Measurements from ENCODE around the gene KCNIP4. TPM values are rescaled to one million over a fixed set of nuclear protein-coding genes. Genes with fewer than 3 reads are reported as not detected.

KCNIP4 gene
- total and polyA plus RNA-seq, 2 donors (not counting 3 experiments of a cell fraction or from before 2014, with no cell fraction given), result not detected

DNA sequence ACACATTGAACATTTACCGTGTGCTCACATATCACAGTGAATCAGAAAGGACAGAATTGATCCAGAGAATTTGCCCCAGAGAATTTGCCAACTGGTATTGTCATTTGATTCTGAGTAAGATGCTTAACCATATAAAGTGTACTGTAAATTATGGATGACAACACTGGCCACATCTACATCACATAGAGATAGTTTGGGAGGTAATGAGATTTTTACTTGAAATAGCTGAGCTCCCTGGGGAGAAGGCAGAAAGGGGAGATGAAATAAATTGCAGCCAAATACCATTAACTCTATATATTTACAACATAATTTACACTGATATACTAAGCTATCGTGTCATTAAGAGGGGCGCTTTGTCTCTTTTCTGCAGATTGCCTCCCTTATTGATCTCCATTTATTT is 564.0 kb downstream of the KCNIP4 start:
- no peaks in the 10 kb centered on the region for H3K79me2 ChIP-seq (ENCODE audit: control insufficient read depth, insufficient read depth, low read length)
- no TSS peak for BruUV-seq (replicated peaks)
- H2AFZ ChIP-seq (ENCODE audit: low read depth, low read length), result no peak overlapping the region
- H3K9me3 ChIP-seq (replicated peaks; ENCODE audit: control insufficient read depth, insufficient read depth, low read length), result no peaks in the 10 kb centered on the region
- no peak for FAIRE-seq
- POLR2A ChIA-PET, result no interaction called here
- dilution Hi-C loops (cut with MboI; ENCODE audit: extremely low pct_ligation_motif_present, low sequenced_read_pairs) (no loop called here), intact Hi-C loops (cut with micrococcal nuclease) (no loop called here)
- CTCF ChIA-PET, result no interaction called here
- DNase-seq (ENCODE audit: low read depth, low spot score), result no peak
- no peaks in the 10 kb centered on the region for H3K36me3 ChIP-seq (ENCODE audit: control insufficient read depth in 2 of 2, extremely low read depth in 1 of 2, insufficient read depth in 2 of 2, low read length in 2 of 2)
- H4K20me1 ChIP-seq (replicated peaks; ENCODE audit: control insufficient read depth, extremely low read depth, insufficient read depth, low read length), result no peaks in the 10 kb centered on the region
- no peak overlapping the region for H3K9ac ChIP-seq (replicated peaks; ENCODE audit: extremely low read depth, insufficient read depth, low read length)
- H3K4me2 ChIP-seq (ENCODE audit: insufficient read depth, low read length), result no peak overlapping the region
- H3K27me3 ChIP-seq (ENCODE audit: control insufficient read depth in 2 of 2, insufficient read depth in 2 of 2, low read length in 2 of 2), result no peaks in the 10 kb centered on the region
- TF ChIP-seq FOS (IDR thresholded peaks at IDR 0.05; ENCODE audit: borderline replicate concordance, insufficient read depth, low read length) (no peak), JUN (IDR thresholded peaks at IDR 0.05; ENCODE audit: borderline replicate concordance, insufficient read depth, insufficient read length, low read depth) (no peak), POLR2A (IDR thresholded peaks at IDR 0.05; ENCODE audit: low read depth, low read length) (no peak), GATA2 (IDR thresholded peaks at IDR 0.05; ENCODE audit: insufficient read depth, insufficient read length, low read depth, low read length) (no peak), MYC (IDR thresholded peaks at IDR 0.05; ENCODE audit: low read depth, low read length) (no peak), EZH2 (IDR thresholded peaks at IDR 0.05; ENCODE audit: borderline replicate concordance, low read depth, low read length, severe bottlenecking) (no peak), POLR2AphosphoS5 (IDR thresholded peaks at IDR 0.05; ENCODE audit: insufficient read depth, low read depth, low read length) (no peak)
- TF ChIP-seq, protein P1, sequence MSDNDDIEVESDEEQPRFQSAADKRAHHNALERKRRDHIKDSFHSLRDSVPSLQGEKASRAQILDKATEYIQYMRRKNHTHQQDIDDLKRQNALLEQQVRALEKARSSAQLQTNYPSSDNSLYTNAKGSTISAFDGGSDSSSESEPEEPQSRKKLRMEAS (IDR thresholded peaks at IDR 0.05; ENCODE audit: insufficient read depth, insufficient read length), result no peak
- TF ChIP-seq, protein P2, sequence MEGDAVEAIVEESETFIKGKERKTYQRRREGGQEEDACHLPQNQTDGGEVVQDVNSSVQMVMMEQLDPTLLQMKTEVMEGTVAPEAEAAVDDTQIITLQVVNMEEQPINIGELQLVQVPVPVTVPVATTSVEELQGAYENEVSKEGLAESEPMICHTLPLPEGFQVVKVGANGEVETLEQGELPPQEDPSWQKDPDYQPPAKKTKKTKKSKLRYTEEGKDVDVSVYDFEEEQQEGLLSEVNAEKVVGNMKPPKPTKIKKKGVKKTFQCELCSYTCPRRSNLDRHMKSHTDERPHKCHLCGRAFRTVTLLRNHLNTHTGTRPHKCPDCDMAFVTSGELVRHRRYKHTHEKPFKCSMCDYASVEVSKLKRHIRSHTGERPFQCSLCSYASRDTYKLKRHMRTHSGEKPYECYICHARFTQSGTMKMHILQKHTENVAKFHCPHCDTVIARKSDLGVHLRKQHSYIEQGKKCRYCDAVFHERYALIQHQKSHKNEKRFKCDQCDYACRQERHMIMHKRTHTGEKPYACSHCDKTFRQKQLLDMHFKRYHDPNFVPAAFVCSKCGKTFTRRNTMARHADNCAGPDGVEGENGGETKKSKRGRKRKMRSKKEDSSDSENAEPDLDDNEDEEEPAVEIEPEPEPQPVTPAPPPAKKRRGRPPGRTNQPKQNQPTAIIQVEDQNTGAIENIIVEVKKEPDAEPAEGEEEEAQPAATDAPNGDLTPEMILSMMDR (IDR thresholded peaks at IDR 0.05; ENCODE audit: extremely low read depth in 1 of 2, insufficient read depth in 1 of 2, low read depth in 1 of 2, low read length in 2 of 2), result no peak
- H3K4me1 ChIP-seq (ENCODE audit: control insufficient read depth, extremely low read depth, insufficient read depth, low read length), result no peaks in the 10 kb centered on the region
- no peak overlapping the region for H3K4me3 ChIP-seq (replicated peaks in 1 of 3; ENCODE audit: insufficient read depth in 1 of 3, low read depth in 1 of 3, low read length in 3 of 3)
- H3K9me1 ChIP-seq (replicated peaks; ENCODE audit: control insufficient read depth, extremely low read depth, insufficient read depth, low read length), result no peaks in the 10 kb centered on the region
- H3K27ac ChIP-seq (ENCODE audit: insufficient read depth, low read depth, low read length), result no peak overlapping the region

Measured in endothelial cell of umbilical vein (primary cell).